GM21528 (cell line): ENCODE results near the gene P2RY6.
A peak's percentile ranks its signal among the peaks of the same experiment; 100 is the strongest.

Experiments
- ATAC-seq: cut with Tn5 transposase; IDR thresholded peaks from one replicate; pipeline ENCODE4 v1.9.1; 2021; ENCODE audit warnings: mild to moderate bottlenecking, moderate library complexity; ENCODE audit not compliant: unreplicated experiment, low FRiP score

The P2RY6 gene

GRCh38 chr11:73313652-73314051, 41.5 kb downstream of the P2RY6 start:
- no peak for ATAC-seq

GRCh38 chr11:73314117-73314961, 42.2 kb downstream of the P2RY6 start:
- no peak for ATAC-seq

GRCh38 chr11:73315293-73316020, 43.3 kb downstream of the P2RY6 start:
- no peak for ATAC-seq

GRCh38 chr11:73316422-73316821, 44.3 kb downstream of the P2RY6 start:
- ATAC-seq = no peak

GRCh38 chr11:73317373-73317772, 45.2 kb downstream of the P2RY6 start:
- no peak for ATAC-seq

GRCh38 chr11:73317803-73318202, 45.7 kb downstream of the P2RY6 start:
- no peak for ATAC-seq

GRCh38 chr11:73318501-73319011, 46.4 kb downstream of the P2RY6 start:
- ATAC-seq = no peak

GRCh38 chr11:73320763-73321603, 48.8 kb downstream of the P2RY6 start:
- no peak for ATAC-seq

GRCh38 chr11:73321604-73322381, 49.7 kb downstream of the P2RY6 start:
- no peak for ATAC-seq

- no peak for ATAC-seq
Measured at GRCh38 chr11:73322382-73323306, 50.5 kb downstream of the P2RY6 start.

- ATAC-seq = no peak
Measured at GRCh38 chr11:73323464-73323863, 51.3 kb downstream of the P2RY6 start.

- ATAC-seq = no peak
Measured at GRCh38 chr11:73324116-73324515, 52.0 kb downstream of the P2RY6 start.

GRCh38 chr11:73324665-73325035, 52.5 kb downstream of the P2RY6 start:
- ATAC-seq = no peak

- peak; percentile 73 for ATAC-seq
Measured at GRCh38 chr11:73325036-73325981, 53.2 kb downstream of the P2RY6 start.

GRCh38 chr11:73326929-73327811, 55.0 kb downstream of the P2RY6 start:
- ATAC-seq = no peak

GRCh38 chr11:73327812-73328364, 55.8 kb downstream of the P2RY6 start:
- ATAC-seq = no peak
